Activated CD4-positive, alpha-beta T cell treated with anti-CD3 and anti-CD28 coated beads for 36 hours (primary cell): ENCODE results near the gene HOXC9. TPM values are rescaled to one million over a fixed set of nuclear protein-coding genes. Genes with fewer than 3 reads are reported as not detected.
A peak's percentile ranks its signal among the peaks of the same experiment; 100 is the strongest.

Source experiments
- ATAC-seq: fragments of 200-7000 bp; cut with Tn5 transposase; one replicate; pipeline ENCODE4 v1.10.0; 2021; ENCODE audit warnings: mild to moderate bottlenecking, moderate library complexity
- CTCF ChIA-PET: fragments of 350-600 bp; sonication (Branson Sonifier 250); formaldehyde crosslinking; loops from one replicate; lab custom pipeline; 2021; ENCODE audit warnings: antibody characterized with exemption; lab: Charles Lee
- POLR2A ChIA-PET: fragments of 350-600 bp; sonication (Branson Sonifier 250); formaldehyde crosslinking; loops from one replicate; lab custom pipeline; 2021; ENCODE audit warnings: antibody characterized with exemption, inconsistent platforms; lab: Charles Lee
- DNase-seq: peaks from one replicate; pipeline ENCODE4 v3.0.0-alpha.2; 2020
- H3K27ac Mint-ChIP-seq: one replicate; pipeline ENCODE4 v1.8.0; 2021; ENCODE audit warnings: mixed read lengths
- H3K27me3 Mint-ChIP-seq: one replicate; pipeline ENCODE4 v1.8.0; 2021; ENCODE audit warnings: mixed read lengths
- H3K36me3 Mint-ChIP-seq: one replicate; pipeline ENCODE4 v1.8.0; 2021; ENCODE audit warnings: low read depth, mixed read lengths
- H3K4me1 Mint-ChIP-seq: one replicate; pipeline ENCODE4 v1.8.0; 2021; ENCODE audit warnings: mixed read lengths
- H3K4me3 Mint-ChIP-seq: one replicate; pipeline ENCODE4 v1.8.0; 2021; ENCODE audit warnings: mild to moderate bottlenecking, moderate library complexity, mixed read lengths
- H3K9me3 Mint-ChIP-seq: one replicate; pipeline ENCODE4 v1.8.0; 2021; ENCODE audit warnings: low read depth, mixed read lengths
- intact Hi-C, 2 experiments: fragments of 100-400 bp; cut with DNase I in 1 of 2; cut with micrococcal nuclease in 1 of 2; formaldehyde crosslinking; loops; one replicate each; pipeline versions ENCODE4 v1.14.2 to v1.15.1; 2022 to 2024; cut with DNase I, micrococcal nuclease
- total RNA-seq, 2 experiments: library from RNA; stranded (reverse); gene quantifications; one replicate each; pipeline ENCODE4 v1.2.3, GENCODE V29; 2021

Gene HOXC9
- total RNA-seq, 2 experiments from 2014 or later, result not detected

DNA sequence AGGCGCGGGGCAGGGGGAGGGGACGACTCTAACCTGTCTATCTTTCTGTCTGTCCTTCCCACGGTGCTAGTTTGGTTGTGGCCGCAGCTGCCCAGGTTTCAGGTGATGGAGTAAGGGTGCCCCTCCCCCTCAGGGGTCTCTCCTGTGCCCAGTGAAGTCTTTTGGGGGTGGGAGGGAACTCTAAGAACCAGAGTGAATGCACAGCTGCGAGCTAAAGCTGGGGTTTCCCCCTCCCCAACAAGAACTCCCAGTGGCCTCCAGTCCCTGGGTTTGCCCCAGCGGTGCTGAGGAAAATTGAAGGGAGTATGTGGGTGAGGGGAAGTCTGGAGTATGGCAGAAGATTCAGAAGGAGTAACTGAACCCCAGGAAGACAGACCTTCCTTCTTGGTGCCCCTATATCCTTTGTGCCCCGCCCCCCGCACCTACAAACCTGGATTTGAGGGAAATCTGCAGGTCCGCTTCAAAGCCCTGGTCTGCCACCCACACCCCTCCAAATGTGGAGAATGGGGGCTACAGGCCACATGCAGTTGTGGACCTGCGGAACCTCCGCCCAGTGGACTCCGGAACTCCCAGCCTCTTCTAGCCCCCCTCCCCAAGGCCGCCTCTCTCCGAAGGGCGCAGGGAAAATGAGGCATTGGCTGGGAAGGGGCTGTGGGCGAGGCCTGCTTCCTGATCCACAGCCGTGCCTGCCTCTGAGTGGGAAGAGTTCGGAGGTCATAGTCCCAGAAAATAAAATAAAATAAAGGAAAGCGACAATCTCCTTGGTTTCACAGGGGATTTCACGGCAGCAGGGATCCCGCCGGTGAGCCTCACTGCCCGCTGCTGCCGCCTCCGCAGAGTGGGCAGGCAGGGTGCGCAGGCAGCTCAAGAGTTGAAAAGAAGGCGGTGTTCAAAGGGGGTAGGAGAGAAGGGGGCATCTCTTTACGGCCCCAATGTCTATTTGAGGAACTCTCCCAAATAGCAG, 3.4 kb upstream of the HOXC9 start:
- H3K27me3 Mint-ChIP-seq, result peaks cover 84% of the 10 kb centered on the region
- POLR2A ChIA-PET, result interaction anchor here (0.7 kb wide), 1 partner anchor 214 kb away, joined by 3 read pairs; no protein-coding TSS in a partner anchor

DNA sequence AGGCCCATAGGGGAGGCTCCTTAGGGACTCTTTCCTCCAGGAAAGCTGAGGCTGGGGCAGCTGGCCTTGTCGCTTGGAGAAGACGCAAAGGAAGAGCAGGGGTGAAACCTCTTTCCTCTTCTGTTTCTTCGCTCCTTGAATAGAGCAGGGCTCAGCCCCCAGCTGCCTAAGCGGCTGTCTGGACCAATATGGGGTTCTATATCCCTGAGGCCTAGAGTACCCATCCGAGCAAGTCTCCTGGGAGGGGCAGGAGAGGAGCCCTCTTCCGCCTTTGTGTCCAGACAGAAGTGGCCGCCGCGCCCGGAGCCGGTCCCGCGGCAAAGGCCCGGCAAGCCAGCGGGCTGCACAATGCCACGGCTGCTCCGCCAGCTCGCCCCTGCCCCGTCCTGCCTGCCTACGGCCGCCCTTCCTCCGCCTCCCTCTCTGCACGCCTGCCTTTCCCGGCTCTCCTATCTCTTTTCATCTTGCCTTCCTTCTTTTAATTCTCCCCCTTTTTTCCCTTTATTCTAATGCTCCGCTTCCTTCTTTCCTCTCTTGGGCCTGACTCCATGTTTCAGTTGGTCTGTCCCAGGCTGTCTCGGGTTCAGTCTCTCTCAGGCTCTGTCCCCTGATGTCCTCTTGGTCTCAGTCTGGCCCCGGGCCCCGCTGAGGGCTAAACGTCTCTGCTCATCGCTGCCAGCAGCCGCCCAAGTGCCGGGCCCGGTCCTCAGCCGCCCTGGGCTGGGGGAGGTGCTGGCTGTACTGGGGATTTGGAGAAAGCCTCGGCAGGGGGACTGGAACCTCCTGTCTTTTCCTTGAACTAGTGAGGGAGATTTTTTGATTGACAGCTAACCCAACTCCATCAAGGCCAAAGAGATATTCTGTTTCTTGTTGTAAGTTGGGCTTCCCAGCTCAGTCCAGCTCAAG, 2.5 kb upstream of the HOXC9 start:
- no peak overlapping the region for H3K27ac Mint-ChIP-seq
- no peak for ATAC-seq
- H3K4me3 Mint-ChIP-seq, result no peak overlapping the region
- no peak for DNase-seq
- ChIA-PET CTCF (interaction anchor here (0.5 to 3.8 kb wide), 10 partner anchors 8 to 193 kb away, joined by 3 to 17 read pairs (median 4); partner anchors contain the start of genes HOXC10 and HOXC5), POLR2A (interaction anchor here (0.7 kb wide), 1 partner anchor 213 kb away, joined by 3 read pairs; no protein-coding TSS in a partner anchor)
- no peaks in the 10 kb centered on the region for H3K36me3 Mint-ChIP-seq
- H3K9me3 Mint-ChIP-seq, result no peaks in the 10 kb centered on the region
- peaks cover 84% of the 10 kb centered on the region for H3K27me3 Mint-ChIP-seq
- peaks cover 26% of the 10 kb centered on the region for H3K4me1 Mint-ChIP-seq
- intact Hi-C loops, result loop anchor here in 1 of 2 experiments (5.0 kb wide), 1 partner anchor 45 kb away; the partner anchor contains the start of gene HOXC12

More for the DNA sequence above, 3.4 kb upstream of the HOXC9 start:
- Mint-ChIP-seq H3K4me1 (peaks cover 25% of the 10 kb centered on the region), H3K4me3 (peak overlapping the region; percentile 65), H3K9me3 (no peaks in the 10 kb centered on the region), H3K36me3 (no peaks in the 10 kb centered on the region), H3K27ac (no peak overlapping the region)
- DNase-seq, result no peak
- intact Hi-C loops, result loop anchor here in 1 of 2 experiments (5.0 kb wide), 1 partner anchor 44 kb away; the partner anchor contains the start of gene HOXC12
- CTCF ChIA-PET, result interaction anchor here (0.5 to 1.7 kb wide), 12 partner anchors 9 to 247 kb away, joined by 3 to 8 read pairs (median 4); partner anchors contain the start of genes HOXC10 and HOXC5
- ATAC-seq, result peak; percentile 27

DNA sequence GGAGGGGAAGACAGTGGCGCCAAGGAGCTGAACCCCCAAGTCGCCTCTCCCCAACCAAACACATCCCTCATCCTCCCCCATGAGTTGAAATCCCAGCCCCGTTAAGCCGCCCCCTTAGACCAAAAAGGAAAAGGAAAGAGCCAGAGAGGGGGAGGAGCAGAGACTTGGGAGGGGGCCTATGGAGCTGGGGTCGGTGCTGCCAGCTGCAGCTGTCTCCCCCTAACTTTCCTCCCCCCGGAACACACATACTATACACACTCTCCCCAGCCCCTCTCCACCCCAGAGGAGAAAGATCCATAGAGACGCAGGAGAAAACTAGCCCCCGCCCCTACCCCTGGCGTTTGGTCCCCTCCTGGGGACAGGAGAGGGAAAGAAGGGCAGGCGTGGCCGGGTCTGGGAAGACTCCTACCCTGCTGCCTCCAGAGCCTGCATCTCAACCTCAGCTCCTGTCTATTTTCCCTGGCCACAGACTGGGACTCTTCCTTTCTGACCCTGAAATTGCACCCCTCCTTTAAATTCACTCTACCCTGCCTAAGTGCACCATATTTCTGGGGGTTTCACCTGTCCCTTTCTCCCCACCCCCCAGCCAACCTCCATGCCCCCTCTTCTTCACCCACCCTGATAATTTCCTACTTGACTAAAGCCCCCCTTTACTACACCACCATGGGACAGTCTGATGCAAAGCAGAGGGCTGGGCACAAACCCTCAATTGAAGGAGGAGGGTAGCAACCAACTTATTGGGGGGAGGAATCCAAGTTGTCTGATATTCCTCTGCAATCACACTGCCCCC, 1.7 kb upstream of the HOXC9 start:
- Mint-ChIP-seq H3K27me3 (peaks cover 87% of the 10 kb centered on the region), H3K4me1 (peaks cover 29% of the 10 kb centered on the region), H3K4me3 (no peak overlapping the region), H3K27ac (no peak overlapping the region), H3K36me3 (no peaks in the 10 kb centered on the region), H3K9me3 (no peaks in the 10 kb centered on the region)
- intact Hi-C loops, result loop anchor here in 1 of 2 experiments (5.0 kb wide), 1 partner anchor 46 kb away; the partner anchor contains the start of gene HOXC12
- no peak for DNase-seq
- ATAC-seq, result no peak
- ChIA-PET POLR2A (no interaction called here), CTCF (interaction anchor here (0.7 to 3.8 kb wide), 7 partner anchors 9 to 218 kb away, joined by 3 to 17 read pairs (median 4); partner anchors contain the start of gene HOXC10)

DNA sequence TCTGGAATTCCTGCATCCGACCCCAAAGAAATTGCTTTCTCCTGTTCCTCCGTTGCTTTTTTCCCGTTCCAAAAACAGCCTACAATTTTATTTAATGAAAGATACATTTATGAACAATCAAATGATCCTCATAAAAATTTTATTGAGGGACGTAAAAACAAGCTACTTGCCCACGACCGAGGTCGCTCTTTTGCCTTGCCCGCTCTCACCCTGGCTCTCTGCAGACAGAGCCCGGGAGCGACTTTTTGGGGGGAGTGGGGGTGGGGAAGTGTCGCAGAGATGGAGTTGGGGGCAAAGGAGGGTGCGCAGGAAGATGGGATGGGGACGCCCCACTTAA, 1.1 kb upstream of the HOXC9 start:
- no peaks in the 10 kb centered on the region for H3K36me3 Mint-ChIP-seq
- intact Hi-C loops, result loop anchor here in 1 of 2 experiments (5.0 kb wide), 1 partner anchor 47 kb away; the partner anchor contains the start of gene HOXC12
- H3K4me3 Mint-ChIP-seq, result no peak overlapping the region
- no peak overlapping the region for H3K27ac Mint-ChIP-seq
- no peaks in the 10 kb centered on the region for H3K9me3 Mint-ChIP-seq
- peaks cover 27% of the 10 kb centered on the region for H3K4me1 Mint-ChIP-seq
- ChIA-PET POLR2A (no interaction called here), CTCF (interaction anchor here (0.7 to 3.8 kb wide), 4 partner anchors 11 to 217 kb away, joined by 3 to 17 read pairs (median 4); partner anchors contain the start of gene HOXC10)
- ATAC-seq (no peak), DNase-seq (no peak)
- peaks cover 86% of the 10 kb centered on the region for H3K27me3 Mint-ChIP-seq

DNA sequence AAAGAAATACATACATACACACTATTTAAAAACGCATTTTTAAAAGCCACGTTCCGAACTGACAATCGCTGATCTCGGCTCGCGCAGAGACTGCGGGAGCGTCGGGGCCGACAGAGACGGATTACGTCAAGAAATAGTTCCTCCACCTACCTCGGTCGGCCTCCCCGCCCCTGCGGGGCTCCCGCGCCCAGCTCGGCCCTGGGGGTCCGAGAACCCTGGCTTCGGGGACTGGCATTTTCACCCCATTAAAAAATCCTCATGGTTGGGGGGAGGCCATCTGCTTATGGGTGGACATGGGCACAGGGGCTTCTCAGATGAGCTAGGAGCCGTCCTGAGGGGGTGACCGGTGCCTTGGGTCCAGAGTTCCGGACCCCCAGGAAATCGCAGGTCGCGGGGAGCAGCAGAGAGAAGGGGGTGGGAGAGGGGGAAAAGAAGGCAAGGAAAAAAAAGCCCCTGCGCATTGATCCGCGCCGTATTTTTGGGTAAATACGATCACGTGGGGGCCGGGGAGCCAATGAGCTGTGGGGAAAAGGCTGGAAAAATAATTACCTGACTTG, 324 bp upstream of the HOXC9 start:
- ATAC-seq (no peak), DNase-seq (peak; percentile 60)
- Mint-ChIP-seq H3K27ac (no peak overlapping the region), H3K36me3 (no peaks in the 10 kb centered on the region), H3K4me3 (peak overlapping the region; percentile 41), H3K4me1 (peaks cover 24% of the 10 kb centered on the region), H3K27me3 (peaks cover 87% of the 10 kb centered on the region), H3K9me3 (no peaks in the 10 kb centered on the region)
- CTCF ChIA-PET, result interaction anchor here (0.6 to 3.8 kb wide), 15 partner anchors 9 to 216 kb away, joined by 3 to 17 read pairs (median 3); partner anchors contain the start of genes HOXC10 and HOXC8
- intact Hi-C loops, result loop anchor here in 1 of 2 experiments (5.0 kb wide), 1 partner anchor 47 kb away; the partner anchor contains the start of gene HOXC12
- POLR2A ChIA-PET, result no interaction called here

DNA sequence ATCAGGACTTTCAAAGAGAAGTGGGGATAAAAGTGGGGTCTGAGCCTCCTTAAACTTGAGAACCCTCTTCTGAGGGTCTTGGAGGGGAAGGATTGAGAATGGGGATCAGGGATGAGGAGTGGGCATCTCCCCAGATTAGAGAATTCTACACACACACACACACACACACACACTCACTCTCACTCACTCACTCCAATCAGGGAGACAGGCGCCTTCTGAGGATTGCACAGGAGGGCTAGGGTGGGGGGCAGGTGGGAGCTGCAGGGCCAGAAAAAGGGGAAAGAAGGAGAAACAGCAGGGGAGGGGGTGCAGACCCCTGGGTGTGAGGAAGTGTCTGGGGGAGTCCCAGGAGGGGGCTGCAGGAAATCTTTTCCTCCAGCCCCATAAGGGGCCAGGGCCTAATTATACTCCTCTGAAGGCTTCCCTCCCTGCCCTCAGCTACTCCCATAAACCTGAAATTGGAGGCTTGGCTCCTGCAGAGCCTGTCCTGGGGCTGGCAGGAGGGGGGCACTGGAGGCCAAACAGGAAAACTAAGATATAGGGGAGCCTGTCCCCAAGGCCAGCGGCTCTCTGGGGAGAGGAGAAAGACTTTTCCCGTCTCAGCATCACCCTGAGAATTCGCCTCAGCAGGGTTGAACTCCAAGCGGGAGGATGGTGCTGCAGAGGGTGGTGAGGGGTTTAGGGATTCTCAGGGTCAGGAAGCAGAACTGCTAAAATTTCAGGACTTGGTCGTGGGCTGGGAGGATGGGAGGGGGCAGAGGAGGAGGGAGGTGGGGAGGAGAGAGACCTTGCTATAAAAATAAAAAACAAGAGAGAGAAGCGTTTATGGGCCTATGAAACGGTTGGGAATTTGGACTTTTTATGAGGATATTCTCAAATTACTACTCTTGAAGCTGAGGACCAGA, 1.6 kb downstream of the HOXC9 start:
- CTCF ChIA-PET, result interaction anchor here (0.6 to 3.8 kb wide), 8 partner anchors 11 to 353 kb away, joined by 3 to 17 read pairs (median 4); partner anchors contain the start of gene HOXC10
- Mint-ChIP-seq H3K9me3 (no peaks in the 10 kb centered on the region), H3K4me1 (peaks cover 20% of the 10 kb centered on the region), H3K4me3 (no peak overlapping the region), H3K27ac (no peak overlapping the region), H3K36me3 (no peaks in the 10 kb centered on the region), H3K27me3 (peaks cover 86% of the 10 kb centered on the region)
- POLR2A ChIA-PET, result no interaction called here
- ATAC-seq (no peak), DNase-seq (no peak)
- intact Hi-C loops, result no loop called here

DNA sequence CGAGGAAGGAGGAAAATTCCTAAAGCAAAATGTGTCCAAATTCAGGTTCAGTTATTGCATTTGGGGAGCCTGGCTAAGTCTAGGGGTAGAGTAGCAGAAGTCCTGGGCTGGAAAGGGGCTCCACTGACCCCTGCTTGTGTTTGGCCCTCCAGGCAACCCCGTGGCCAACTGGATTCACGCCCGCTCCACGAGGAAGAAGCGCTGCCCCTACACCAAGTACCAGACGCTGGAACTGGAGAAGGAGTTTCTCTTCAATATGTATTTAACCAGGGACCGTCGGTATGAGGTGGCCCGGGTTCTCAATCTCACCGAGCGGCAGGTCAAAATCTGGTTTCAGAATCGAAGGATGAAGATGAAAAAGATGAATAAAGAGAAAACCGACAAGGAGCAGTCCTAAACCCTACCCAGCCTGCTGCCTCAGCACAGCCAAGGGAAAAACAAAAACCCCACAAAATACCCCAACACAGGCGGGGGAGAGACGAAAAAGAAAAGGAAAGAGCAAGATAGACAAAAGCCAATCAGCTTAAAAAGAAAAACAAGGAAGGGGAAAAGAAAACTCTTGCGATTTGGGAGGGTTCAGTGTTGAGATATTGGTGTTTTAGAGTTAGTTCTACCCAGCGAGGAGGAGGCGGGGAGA, 2.4 kb downstream of the HOXC9 start:
- DNase-seq (no peak), ATAC-seq (no peak)
- Mint-ChIP-seq H3K27me3 (peaks cover 90% of the 10 kb centered on the region), H3K36me3 (no peaks in the 10 kb centered on the region), H3K4me1 (peaks cover 23% of the 10 kb centered on the region), H3K9me3 (no peaks in the 10 kb centered on the region), H3K27ac (no peak overlapping the region), H3K4me3 (no peak overlapping the region)
- CTCF ChIA-PET, result interaction anchor here (0.6 to 1.8 kb wide), 8 partner anchors 11 to 354 kb away, joined by 3 to 5 read pairs (median 3); no protein-coding TSS in a partner anchor
- POLR2A ChIA-PET, result no interaction called here
- intact Hi-C loops, result no loop called here

DNA sequence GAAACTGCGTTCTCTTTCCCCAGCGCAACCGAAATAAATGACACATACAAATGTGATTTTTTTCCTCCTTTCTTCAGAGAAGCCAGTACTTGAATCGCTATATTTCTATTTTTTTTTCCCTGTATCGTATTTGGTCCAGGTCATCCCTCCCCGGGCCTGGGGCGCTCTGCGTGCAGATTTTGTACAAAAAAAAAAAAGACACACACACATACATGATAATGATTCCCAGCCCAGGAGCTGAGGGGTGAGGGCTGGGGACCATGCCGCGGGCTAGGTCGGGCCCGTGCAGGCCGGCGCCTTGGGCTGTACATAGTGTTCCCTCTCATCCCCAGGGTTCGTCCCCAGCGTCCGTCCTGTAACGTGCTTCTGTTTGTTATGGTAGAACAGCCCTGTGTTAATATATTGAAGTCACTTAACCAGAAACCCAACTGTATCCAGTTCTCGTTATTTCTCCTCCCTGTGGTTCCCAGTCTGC, 3.0 kb downstream of the HOXC9 start:
- no peak overlapping the region for H3K27ac Mint-ChIP-seq
- ChIA-PET CTCF (interaction anchor here (1.1 to 4.6 kb wide), 3 partner anchors 28 to 189 kb away, joined by 3 to 32 read pairs (median 5); no protein-coding TSS in a partner anchor), POLR2A (no interaction called here)
- H3K27me3 Mint-ChIP-seq, result peaks cover 90% of the 10 kb centered on the region
- H3K4me1 Mint-ChIP-seq, result peaks cover 19% of the 10 kb centered on the region
- no peak overlapping the region for H3K4me3 Mint-ChIP-seq
- H3K36me3 Mint-ChIP-seq, result no peaks in the 10 kb centered on the region
- intact Hi-C loops, result no loop called here
- H3K9me3 Mint-ChIP-seq, result no peaks in the 10 kb centered on the region
- ATAC-seq (no peak), DNase-seq (no peak)
